HTERT RPE-1 (cell line): Measurements from ENCODE around the gene ENTREP3.
"Not testable (repeated sequence)": the region's sequence is repeated elsewhere in the genome, so short reads cannot be mapped to it uniquely, and the experiment has no call there.

Experiments
- in situ Hi-C: fragments of 300-500 bp; cut with MboI; formaldehyde crosslinking; loops from 4 replicates; pipeline ENCODE4 v1.14.3; 2020; ENCODE audit warnings: low sequenced_read_pairs

ENTREP3 gene, protein sequence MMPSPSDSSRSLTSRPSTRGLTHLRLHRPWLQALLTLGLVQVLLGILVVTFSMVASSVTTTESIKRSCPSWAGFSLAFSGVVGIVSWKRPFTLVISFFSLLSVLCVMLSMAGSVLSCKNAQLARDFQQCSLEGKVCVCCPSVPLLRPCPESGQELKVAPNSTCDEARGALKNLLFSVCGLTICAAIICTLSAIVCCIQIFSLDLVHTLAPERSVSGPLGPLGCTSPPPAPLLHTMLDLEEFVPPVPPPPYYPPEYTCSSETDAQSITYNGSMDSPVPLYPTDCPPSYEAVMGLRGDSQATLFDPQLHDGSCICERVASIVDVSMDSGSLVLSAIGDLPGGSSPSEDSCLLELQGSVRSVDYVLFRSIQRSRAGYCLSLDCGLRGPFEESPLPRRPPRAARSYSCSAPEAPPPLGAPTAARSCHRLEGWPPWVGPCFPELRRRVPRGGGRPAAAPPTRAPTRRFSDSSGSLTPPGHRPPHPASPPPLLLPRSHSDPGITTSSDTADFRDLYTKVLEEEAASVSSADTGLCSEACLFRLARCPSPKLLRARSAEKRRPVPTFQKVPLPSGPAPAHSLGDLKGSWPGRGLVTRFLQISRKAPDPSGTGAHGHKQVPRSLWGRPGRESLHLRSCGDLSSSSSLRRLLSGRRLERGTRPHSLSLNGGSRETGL

DNA sequence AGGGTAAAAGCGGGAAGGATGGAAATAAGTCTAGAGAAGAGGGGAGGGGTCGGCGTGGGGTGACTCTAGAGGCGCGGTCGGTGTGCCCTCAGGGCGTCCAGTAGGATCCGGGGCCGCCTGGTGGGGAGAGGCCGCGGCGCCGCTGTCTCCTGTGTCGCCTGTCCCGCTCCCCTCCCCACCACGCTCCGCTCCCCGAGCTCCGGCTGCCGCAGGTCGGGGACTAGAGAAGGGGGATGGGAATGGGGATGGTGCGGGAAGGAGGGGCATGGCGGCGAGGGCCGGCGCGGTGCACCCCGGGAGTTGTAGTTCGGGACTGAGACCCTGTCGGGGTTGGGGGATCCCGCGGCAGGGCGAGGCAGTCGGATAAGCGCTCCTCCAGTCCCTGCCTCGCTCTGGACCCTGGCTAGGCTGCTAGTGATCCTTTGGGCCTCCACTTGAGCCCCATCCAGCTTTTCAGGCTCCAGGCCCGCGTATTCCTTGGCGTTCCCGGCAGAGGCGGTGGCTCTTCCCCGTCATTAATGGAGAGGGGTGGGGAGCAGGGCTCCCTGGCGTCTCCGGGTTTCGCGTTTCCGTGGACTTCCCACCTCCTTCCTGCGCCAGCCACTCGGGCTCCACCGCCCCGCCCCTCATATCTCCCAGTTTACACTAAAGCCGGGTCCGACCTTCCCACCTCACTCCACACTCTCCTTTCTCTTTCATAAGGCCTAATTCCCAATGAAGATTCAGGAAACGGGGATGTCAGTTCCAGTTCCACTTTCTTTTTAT, at the start of gene ENTREP3:
Gene ENTREP3 (minus strand): TSS at position 241 of the 765 bp plus-strand sequence. CDS start 606 bp downstream, outside the sequence.
- in situ Hi-C loops, result no loop called here

GRCh38 chr1:155304558-155305063, 49.3 kb upstream of the ENTREP3 start:
- in situ Hi-C loops, result no loop called here

DNA sequence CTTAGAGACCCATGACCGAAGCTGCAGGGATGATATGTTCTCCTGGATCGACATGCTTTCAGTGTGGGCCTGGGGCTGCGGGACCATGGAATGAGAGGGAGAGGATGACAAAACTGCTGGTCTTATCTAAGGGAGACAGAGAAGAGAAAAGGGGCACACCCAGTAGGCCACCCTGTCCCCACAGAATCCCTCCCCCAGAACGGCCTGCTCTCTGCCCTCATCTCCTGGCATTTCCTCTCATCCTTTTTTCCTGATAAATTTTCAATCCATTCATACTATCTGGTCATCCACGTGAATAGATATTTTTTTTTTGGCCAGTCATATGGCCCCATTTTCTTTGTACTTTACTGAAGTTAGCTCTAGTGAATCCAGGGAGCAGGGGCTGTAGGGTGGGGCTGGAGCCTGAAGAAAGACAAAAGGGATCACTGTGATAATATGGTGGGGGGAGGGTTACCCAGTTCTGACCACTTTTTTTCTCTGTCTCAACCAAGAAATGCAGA, 46.1 kb upstream of the ENTREP3 start, which contains the start of gene PKLR:
Gene PKLR (minus strand): TSS at position 97 of the 500 bp plus-strand sequence. CDS start 43 bp downstream, at position 54.
- in situ Hi-C loops, result no loop called here

DNA sequence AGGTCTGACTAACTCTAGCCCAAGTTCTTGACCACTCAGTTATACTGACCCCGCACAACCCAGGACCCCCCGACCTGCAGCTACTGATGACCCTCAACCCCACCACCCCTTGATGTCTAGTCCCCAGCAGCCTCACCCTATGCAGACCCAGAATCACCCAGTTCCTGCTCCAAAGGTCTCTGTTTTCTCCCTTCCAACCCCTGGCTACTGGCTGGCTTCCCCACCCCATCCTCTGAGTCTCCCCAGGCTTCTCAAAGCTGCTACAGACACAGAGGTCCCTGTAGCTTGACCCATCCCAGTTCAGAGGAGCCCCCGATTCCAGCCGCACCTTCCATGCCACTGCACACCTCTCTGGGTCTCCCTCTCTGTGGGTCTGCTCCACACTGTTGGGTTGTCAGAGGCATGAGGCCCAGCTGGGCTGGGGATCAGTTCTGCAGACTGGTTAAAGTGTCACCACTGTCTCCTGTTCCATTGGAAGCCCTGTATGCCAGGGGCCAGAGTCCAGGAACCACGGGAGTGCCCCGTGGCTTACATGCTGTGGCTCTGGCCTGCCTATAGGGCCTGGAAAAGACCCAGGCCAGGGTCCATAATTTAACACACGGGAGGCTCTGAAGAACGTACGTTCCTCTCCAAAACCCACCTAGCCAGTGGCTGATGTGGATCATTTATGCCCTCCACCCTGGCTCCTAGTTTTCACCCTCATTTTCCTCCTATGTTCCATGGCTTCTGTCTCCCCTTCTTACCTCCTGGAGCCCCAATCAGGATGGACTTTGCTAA, 45.5 kb upstream of the ENTREP3 start:
- in situ Hi-C loops, result no loop called here

DNA sequence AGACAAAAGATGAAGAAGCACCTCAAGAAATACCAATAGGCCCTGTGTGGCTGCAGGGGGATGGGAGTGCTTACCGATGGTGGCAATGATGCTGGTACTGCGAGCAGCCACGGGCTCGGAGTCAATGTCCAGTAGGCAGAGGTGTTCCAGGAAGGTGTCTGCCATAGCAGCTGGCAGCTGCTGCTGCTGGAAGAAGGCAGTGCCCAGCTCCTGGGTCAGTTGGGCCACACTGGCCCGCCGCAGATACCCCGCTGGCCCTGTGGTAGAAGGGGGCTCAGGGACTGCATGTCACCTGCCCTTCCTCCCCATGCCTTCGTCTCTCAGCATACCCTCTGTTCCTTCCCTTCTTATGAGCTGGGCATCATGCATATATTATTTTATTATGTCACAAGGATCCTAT, 44.7 kb upstream of the ENTREP3 start:
- in situ Hi-C loops, result no loop called here

GRCh38 chr1:155297384-155297783, 42.1 kb upstream of the ENTREP3 start:
- in situ Hi-C loops, result no loop called here

- in situ Hi-C loops, result no loop called here
These were observed 41.4 kb upstream of the ENTREP3 start for GRCh38 chr1:155296661-155297060.

DNA sequence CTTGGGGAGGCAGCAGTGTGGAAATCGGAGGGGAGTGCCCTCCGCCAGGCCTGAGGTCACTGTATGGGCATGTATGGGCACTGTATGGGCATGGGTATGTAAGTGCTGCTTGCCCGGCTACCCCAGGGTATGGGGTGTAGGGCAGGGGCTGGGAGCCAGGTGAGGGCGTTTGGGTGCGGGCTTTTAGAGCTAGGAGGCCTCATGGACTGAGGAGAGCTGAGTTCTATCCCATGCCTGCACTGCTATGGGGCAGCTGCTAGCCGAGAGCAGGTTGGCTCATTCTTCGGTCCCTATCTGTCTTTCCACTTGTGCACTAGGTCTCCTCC, 40.6 kb upstream of the ENTREP3 start:
- in situ Hi-C loops, result no loop called here

DNA sequence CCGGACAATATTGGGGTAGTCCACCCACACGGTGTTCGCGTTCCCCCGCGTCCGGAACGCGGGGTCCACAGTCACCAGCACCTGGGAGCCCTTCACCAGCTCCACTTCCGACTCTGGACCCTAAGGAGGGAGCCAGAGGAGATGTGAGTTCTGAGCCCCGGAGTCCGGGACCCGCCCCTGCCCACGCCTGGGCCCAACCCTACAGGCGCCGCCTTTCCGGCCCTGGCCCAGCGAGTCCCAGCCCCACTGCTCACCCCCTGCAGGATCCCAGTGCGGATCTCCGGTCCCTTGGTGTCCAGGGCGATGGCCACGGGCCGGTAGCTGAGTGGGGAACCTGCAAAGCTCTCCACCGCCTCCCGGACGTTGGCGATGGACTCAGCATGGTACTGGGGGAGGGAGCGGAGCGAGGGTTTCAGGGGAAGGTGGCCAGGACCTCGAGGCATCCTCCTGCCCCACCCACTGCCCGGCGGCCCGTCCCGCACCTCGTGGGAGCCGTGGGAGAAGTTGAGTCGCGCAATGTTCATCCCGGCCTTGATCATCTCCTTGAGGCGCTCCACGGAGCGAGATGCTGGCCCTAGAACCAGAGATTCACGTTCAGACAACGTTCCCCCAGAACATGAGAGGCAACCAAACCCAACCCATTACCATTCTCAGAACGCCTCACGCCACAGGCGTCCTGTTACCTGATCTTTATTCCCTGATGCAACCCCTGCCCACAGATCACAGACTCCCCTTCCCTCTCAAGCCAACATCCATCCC, 40.1 kb upstream of the ENTREP3 start:
- in situ Hi-C loops, result no loop called here

GRCh38 chr1:155294520-155295182, 39.4 kb upstream of the ENTREP3 start:
- in situ Hi-C loops, result no loop called here

GRCh38 chr1:155293086-155293749, 37.9 kb upstream of the ENTREP3 start:
- in situ Hi-C loops, result no loop called here

- in situ Hi-C loops, result not testable (repeated sequence)
These were observed 35.7 kb upstream of the ENTREP3 start for GRCh38 chr1:155291006-155291405.

DNA sequence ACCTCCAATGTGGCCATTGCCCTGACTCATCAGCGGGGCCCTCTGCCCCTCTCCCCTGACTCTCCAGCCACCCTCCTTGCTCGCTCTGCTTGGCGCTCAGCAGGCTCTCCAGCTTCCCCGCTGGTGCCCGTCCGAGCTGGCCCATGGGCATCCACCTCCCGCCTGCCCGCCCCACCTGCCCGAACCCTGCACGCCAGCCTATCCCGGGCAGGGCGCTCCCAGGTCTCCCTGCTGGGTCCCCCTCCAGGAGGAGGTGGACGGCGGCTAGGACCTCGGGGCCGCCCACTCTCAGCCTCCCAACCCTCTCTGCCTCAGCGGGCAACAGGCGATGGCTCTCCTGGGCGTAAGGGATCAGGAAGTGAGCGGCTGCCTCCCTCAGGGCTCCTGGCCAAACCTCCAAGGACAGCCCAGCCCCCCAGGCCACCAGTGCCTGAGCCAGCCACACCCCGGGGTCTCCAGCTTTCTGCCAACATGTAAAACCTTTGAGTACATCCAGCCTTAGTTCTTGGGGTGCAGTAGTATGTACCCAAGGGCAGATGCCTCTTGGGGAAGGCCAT, 32.8 kb upstream of the ENTREP3 start:
- in situ Hi-C loops, result no loop called here

DNA sequence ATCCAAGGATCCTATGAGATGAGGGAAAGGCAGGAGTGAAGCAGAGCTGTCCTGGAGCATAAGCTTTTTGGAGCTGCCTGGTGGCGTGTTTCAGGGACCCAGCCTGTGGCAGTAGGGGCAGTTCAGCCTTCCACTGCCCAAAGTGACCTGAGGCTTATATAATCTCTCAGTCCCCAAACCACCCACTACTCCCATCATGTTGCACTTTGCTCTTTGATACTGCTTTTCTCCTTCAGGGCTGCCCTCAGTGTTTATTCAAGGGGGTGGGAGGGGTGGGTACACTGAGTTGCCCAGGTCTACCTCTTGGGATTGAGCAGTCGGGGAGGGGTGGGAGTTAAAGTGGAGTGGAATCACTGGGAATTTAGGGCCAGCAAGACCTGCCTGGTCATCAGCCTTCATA, 31.3 kb upstream of the ENTREP3 start:
- in situ Hi-C loops, result no loop called here

GRCh38 chr1:155285631-155286044, 30.4 kb upstream of the ENTREP3 start:
- in situ Hi-C loops, result no loop called here

GRCh38 chr1:155285063-155285462, 29.8 kb upstream of the ENTREP3 start:
- in situ Hi-C loops, result no loop called here

- in situ Hi-C loops, result no loop called here
These were observed 29.2 kb upstream of the ENTREP3 start for GRCh38 chr1:155284476-155284875.

DNA sequence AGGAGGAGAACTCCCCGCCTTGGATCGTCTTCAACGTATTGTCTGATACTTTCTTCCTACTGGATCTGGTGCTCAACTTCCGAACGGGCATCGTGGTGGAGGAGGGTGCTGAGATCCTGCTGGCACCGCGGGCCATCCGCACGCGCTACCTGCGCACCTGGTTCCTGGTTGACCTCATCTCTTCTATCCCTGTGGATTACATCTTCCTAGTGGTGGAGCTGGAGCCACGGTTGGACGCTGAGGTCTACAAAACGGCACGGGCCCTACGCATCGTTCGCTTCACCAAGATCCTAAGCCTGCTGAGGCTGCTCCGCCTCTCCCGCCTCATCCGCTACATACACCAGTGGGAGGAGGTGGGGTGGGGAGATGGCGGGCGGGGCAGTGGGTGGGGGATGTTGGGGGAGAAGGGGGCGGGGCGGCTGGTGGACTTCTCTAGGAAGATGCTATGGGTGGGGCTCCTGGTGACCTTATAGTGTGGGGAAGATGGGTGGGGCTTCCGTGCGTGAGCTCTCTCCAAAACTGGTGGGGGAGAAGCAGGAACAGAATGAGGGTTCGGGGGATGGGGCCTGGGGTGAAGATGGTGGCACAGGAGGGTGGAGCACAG, 27.3 kb upstream of the ENTREP3 start:
- in situ Hi-C loops, result no loop called here
